ENCODE results near the gene GALNT2. TPM values are rescaled to one million over a fixed set of nuclear protein-coding genes. Genes with fewer than 3 reads are reported as not detected.

GALNT2 gene
- total and polyA plus RNA-seq, 9 of the 15 experiments (the other 6 are each of a cell fraction or from before 2014, with no cell fraction given): 1.6 to 106 (median 51.9) TPM

DNA sequence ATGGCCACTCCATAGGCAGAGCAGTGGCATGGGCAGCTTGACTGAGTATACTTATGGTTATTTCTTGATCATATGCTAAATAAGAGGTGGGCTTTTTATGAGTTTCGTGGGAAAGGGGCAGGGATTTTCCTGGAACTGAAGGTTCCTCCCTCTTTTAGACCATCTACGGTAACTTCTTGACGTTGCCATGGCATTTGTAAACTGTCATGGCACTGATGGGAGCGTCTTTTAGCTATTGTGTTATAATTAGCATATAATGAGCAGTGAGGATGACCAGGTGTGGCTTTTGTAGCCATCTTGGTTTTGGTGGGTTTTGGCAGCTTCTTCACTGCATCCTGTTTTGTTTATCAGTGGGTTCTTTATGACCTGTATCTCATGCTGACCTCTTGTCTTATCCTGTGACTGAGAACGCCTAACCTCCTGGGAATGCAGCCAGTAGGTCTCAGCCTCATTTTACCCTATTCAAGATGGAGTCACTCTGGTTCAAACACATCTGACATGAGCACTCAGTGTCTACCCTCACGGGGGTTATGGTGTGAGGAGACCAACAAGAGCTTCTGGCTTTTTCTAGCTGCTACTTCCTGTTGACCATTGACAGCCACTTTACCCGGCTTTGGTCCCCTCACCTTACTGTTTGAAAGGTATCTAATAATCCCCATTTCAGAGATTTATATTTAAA is 71.7 kb downstream of the GALNT2 start (continued):
- TF ChIP-seq NR4A1 (CRISPR knock-in tag; IDR thresholded peaks at IDR 0.05) (peak; percentile 86; the same call in 1 of the 2 replicates), NR4A1 (tag; IDR thresholded peaks at IDR 0.05) (peak; percentile 99), RBBP5 (IDR thresholded peaks at IDR 0.05; ENCODE audit: borderline replicate concordance, insufficient read depth, low read length, poor library complexity, severe bottlenecking) (no peak), HNRNPL (IDR thresholded peaks at IDR 0.05; ENCODE audit: low read depth, low read length) (no peak), ZBED1 (IDR thresholded peaks at IDR 0.05) (no peak), MCM5 (IDR thresholded peaks at IDR 0.05; ENCODE audit: low read depth) (no peak), SIX5 (IDR thresholded peaks at IDR 0.05; ENCODE audit: borderline replicate concordance in 1 of 2, insufficient read depth in 1 of 2, low read depth in 1 of 2, low read length in 2 of 2) (no peak), YY1 (IDR thresholded peaks at IDR 0.05; ENCODE audit: borderline replicate concordance in 1 of 3, control insufficient read depth in 1 of 3, extremely low read depth in 1 of 3, insufficient read depth in 3 of 3, insufficient read length in 1 of 3, insufficient replicate concordance in 2 of 3, low read depth in 1 of 3, low read length in 2 of 3) (peak in 1 of 3 experiments; percentile 22), ZNF830 (CRISPR knock-in tag; IDR thresholded peaks at IDR 0.05) (peak; percentile 82; the same call in 1 of the 2 replicates), STAT5A (IDR thresholded peaks at IDR 0.05; ENCODE audit: borderline replicate concordance, low read length) (0 out of 2 replicates have a peak, but pooled peaks have one; percentile 18), RBM14 (IDR thresholded peaks at IDR 0.05; ENCODE audit: borderline replicate concordance, insufficient read depth, low read depth, low read length) (no peak), ELF1 (tag; IDR thresholded peaks at IDR 0.05) (no peak), PHB (CRISPR knock-in tag; IDR thresholded peaks at IDR 0.05) (no peak), CHD2 (IDR thresholded peaks at IDR 0.05; ENCODE audit: low read depth, low read length) (no peak), BDP1 (IDR thresholded peaks at IDR 0.05; ENCODE audit: insufficient read depth, insufficient read length) (no peak), POLR2A (conservative IDR thresholded peaks at IDR 0.05) (no peak), FOXP1 (CRISPR knock-in tag; IDR thresholded peaks at IDR 0.05) (no peak), ZNF644 (tag; IDR thresholded peaks at IDR 0.05; ENCODE audit: low read depth) (peak; percentile 97)
- TF ChIP-seq, protein P1, sequence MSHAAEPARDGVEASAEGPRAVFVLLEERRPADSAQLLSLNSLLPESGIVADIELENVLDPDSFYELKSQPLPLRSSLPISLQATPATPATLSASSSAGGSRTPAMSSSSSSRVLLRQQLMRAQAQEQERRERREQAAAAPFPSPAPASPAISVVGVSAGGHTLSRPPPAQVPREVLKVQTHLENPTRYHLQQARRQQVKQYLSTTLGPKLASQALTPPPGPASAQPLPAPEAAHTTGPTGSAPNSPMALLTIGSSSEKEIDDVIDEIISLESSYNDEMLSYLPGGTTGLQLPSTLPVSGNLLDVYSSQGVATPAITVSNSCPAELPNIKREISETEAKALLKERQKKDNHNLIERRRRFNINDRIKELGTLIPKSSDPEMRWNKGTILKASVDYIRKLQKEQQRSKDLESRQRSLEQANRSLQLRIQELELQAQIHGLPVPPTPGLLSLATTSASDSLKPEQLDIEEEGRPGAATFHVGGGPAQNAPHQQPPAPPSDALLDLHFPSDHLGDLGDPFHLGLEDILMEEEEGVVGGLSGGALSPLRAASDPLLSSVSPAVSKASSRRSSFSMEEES (CRISPR knock-in tag; IDR thresholded peaks at IDR 0.05): peak; percentile 65
- TF ChIP-seq, protein P2, sequence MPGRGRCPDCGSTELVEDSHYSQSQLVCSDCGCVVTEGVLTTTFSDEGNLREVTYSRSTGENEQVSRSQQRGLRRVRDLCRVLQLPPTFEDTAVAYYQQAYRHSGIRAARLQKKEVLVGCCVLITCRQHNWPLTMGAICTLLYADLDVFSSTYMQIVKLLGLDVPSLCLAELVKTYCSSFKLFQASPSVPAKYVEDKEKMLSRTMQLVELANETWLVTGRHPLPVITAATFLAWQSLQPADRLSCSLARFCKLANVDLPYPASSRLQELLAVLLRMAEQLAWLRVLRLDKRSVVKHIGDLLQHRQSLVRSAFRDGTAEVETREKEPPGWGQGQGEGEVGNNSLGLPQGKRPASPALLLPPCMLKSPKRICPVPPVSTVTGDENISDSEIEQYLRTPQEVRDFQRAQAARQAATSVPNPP (IDR thresholded peaks at IDR 0.05; ENCODE audit: borderline replicate concordance, insufficient read depth, insufficient read length): no peak
- TF ChIP-seq, protein P3, sequence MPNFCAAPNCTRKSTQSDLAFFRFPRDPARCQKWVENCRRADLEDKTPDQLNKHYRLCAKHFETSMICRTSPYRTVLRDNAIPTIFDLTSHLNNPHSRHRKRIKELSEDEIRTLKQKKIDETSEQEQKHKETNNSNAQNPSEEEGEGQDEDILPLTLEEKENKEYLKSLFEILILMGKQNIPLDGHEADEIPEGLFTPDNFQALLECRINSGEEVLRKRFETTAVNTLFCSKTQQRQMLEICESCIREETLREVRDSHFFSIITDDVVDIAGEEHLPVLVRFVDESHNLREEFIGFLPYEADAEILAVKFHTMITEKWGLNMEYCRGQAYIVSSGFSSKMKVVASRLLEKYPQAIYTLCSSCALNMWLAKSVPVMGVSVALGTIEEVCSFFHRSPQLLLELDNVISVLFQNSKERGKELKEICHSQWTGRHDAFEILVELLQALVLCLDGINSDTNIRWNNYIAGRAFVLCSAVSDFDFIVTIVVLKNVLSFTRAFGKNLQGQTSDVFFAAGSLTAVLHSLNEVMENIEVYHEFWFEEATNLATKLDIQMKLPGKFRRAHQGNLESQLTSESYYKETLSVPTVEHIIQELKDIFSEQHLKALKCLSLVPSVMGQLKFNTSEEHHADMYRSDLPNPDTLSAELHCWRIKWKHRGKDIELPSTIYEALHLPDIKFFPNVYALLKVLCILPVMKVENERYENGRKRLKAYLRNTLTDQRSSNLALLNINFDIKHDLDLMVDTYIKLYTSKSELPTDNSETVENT (CRISPR knock-in tag; IDR thresholded peaks at IDR 0.05): no peak

Data from K562 (cell line).